Loucy (cell line): Measurements from ENCODE around the gene CREBBP.

Source experiments
- EZH2phosphoT487 ChIP-seq: fragments of 200-600 bp; IDR thresholded peaks from 2 replicates; pipeline ENCODE4 v1.6.1; 2018; ENCODE audit warnings: antibody characterized with exemption, mild to moderate bottlenecking, moderate library complexity, borderline replicate concordance
- TF ChIP-seq, protein P1 (sequence below): fragments of 200-600 bp; sonication (generic); conservative IDR thresholded peaks from 2 replicates; pipeline ENCODE4 v1.5.1; 2014; ENCODE audit warnings: mild to moderate bottlenecking, antibody characterized with exemption, low read length

DNA sequence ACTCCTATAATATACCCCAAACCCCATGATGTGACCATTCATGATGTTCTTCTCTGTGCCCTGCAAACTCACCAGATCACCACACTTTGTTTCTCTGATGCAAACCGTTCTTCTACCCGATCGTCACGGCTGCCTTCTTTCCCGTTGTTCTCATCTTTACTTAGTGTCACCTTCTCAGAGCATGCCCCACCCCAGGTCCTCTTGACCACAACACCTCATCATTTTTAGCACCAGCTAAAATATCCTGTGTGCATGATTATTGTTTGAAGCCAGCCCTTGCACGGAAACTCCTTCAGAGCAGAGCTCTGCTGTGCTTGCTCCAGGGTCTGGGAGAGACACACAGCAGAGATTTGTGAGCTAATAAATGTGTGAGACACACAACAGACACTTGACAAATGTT, 38.9 kb upstream of the CREBBP start:
- TF ChIP-seq, protein P1, sequence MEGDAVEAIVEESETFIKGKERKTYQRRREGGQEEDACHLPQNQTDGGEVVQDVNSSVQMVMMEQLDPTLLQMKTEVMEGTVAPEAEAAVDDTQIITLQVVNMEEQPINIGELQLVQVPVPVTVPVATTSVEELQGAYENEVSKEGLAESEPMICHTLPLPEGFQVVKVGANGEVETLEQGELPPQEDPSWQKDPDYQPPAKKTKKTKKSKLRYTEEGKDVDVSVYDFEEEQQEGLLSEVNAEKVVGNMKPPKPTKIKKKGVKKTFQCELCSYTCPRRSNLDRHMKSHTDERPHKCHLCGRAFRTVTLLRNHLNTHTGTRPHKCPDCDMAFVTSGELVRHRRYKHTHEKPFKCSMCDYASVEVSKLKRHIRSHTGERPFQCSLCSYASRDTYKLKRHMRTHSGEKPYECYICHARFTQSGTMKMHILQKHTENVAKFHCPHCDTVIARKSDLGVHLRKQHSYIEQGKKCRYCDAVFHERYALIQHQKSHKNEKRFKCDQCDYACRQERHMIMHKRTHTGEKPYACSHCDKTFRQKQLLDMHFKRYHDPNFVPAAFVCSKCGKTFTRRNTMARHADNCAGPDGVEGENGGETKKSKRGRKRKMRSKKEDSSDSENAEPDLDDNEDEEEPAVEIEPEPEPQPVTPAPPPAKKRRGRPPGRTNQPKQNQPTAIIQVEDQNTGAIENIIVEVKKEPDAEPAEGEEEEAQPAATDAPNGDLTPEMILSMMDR, result no peak
- no peak for TF ChIP-seq EZH2phosphoT487
